Keratinocyte (primary cell): Measurements from ENCODE around the gene RPRD1B.

Source experiments
- CTCF ChIP-seq, 3 experiments: IDR thresholded peaks in 1 of 3; conservative IDR thresholded peaks in 1 of 3; optimal IDR thresholded peaks in 1 of 3; 2 replicates in 2 of 3; 3 replicates in 1 of 3; pipeline versions ENCODE3 to v1.5.1; 2011; ENCODE audit warnings: low read length in 3 of 3, mild to moderate bottlenecking in 3 of 3, moderate library complexity in 2 of 3, control low read depth in 1 of 3, inconsistent platforms in 1 of 3; ENCODE audit not compliant: insufficient read depth in 2 of 3; ENCODE audit errors: extremely low read depth in 1 of 3
- EZH2 ChIP-seq: IDR thresholded peaks from one replicate; pipeline ENCODE4 v1.6.1; 2012; ENCODE audit warnings: inconsistent platforms, mild to moderate bottlenecking, low read length, moderate library complexity

- peak in 2 of 3 experiments; percentile 18 to 50 for TF ChIP-seq CTCF (optimal IDR thresholded peaks at IDR 0.05 in 1 of 3, IDR thresholded peaks at IDR 0.05 in 1 of 3, conservative IDR thresholded peaks at IDR 0.05 in 1 of 3; ENCODE audit: extremely low read depth in 1 of 3, insufficient read depth in 2 of 3, low read length in 3 of 3)
- TF ChIP-seq EZH2 = no peak
These were observed 80.1 kb downstream of the RPRD1B start for GRCh38 chr20:38113401-38114325.
